Ishikawa (cell line): ENCODE data around the gene PTPN23.

ENCODE experiments used
- CEBPB ChIP-seq: IDR thresholded peaks from 2 replicates; pipeline ENCODE4 v1.6.1; 2012
- MAX ChIP-seq: IDR thresholded peaks from 2 replicates; pipeline ENCODE4 v1.6.1; 2012
- REST ChIP-seq: IDR thresholded peaks from 2 replicates; pipeline ENCODE4 v1.6.1; 2012; ENCODE audit warnings: low read depth, mild to moderate bottlenecking
- TAF1 ChIP-seq: IDR thresholded peaks from 2 replicates; pipeline ENCODE4 v1.6.1; 2012; ENCODE audit warnings: low read depth, mild to moderate bottlenecking
- YY1 ChIP-seq: IDR thresholded peaks from 2 replicates; pipeline ENCODE4 v1.6.1; 2012; ENCODE audit warnings: low read depth
- TF ChIP-seq, protein P1 (sequence below): IDR thresholded peaks from 2 replicates; pipeline ENCODE4 v1.6.1; 2012

- TF ChIP-seq TAF1 (no peak), CEBPB (no peak), REST (no peak), MAX (no peak), YY1 (no peak)
- TF ChIP-seq, protein P1, sequence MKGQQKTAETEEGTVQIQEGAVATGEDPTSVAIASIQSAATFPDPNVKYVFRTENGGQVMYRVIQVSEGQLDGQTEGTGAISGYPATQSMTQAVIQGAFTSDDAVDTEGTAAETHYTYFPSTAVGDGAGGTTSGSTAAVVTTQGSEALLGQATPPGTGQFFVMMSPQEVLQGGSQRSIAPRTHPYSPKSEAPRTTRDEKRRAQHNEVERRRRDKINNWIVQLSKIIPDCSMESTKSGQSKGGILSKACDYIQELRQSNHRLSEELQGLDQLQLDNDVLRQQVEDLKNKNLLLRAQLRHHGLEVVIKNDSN, result no peak
Observed at GRCh38 chr3:47365213-47366153, 15.3 kb upstream of the PTPN23 start.
